LNCaP clone FGC (cell line): ENCODE measurements around the gene ZFHX3.

Experiments used
- DNase-seq: peaks from one replicate; pipeline ENCODE4 v3.0.0-alpha.2; 2011; ENCODE audit warnings: low read depth
- H3K4me3 ChIP-seq: 2 replicates; pipeline ENCODE4 v1.5.1; 2011; ENCODE audit warnings: mild to moderate bottlenecking, low read depth, low read length, control low read depth
- CTCF ChIP-seq: IDR thresholded peaks from 2 replicates; pipeline ENCODE4 v1.5.1; 2012; ENCODE audit warnings: mild to moderate bottlenecking; ENCODE audit not compliant: control insufficient read depth, insufficient read depth; ENCODE audit errors: extremely low read depth

Gene ZFHX3

GRCh38 chr16:72744076-72744793 is 303.7 kb downstream of the ZFHX3 start:
- H3K4me3 ChIP-seq = no peak overlapping the region
- DNase-seq = no peak
- TF ChIP-seq CTCF = no peak

GRCh38 chr16:72743011-72743761 is 304.7 kb downstream of the ZFHX3 start:
- DNase-seq = no peak
- no peak for TF ChIP-seq CTCF
- no peak overlapping the region for H3K4me3 ChIP-seq

GRCh38 chr16:72740347-72740746 is 307.6 kb downstream of the ZFHX3 start:
- no peak overlapping the region for H3K4me3 ChIP-seq
- DNase-seq = no peak
- no peak for TF ChIP-seq CTCF

- no peak for TF ChIP-seq CTCF
- no peak for DNase-seq
- H3K4me3 ChIP-seq = no peak overlapping the region
Observed at GRCh38 chr16:72739577-72739976, 308.4 kb downstream of the ZFHX3 start.

- DNase-seq = no peak
- TF ChIP-seq CTCF = no peak
- no peak overlapping the region for H3K4me3 ChIP-seq
Observed at GRCh38 chr16:72736074-72736473, 311.9 kb downstream of the ZFHX3 start.
